ENCODE data around the gene NDUFS7. TPM values are rescaled to one million over a fixed set of nuclear protein-coding genes. Genes with fewer than 3 reads are reported as not detected.

Gene NDUFS7
- total and polyA plus RNA-seq, 9 of the 15 experiments (the other 6 are each of a cell fraction or from before 2014, with no cell fraction given) = 6.0 to 271 (median 60.6) TPM

- no TSS peak for BruUV-seq (replicated peaks)
- 85% methylated on average over 10 of the region's 10 CpGs for WGBS (ENCODE audit: insufficient coverage, low coverage, missing lambda C conversion rate)
- POLR2A ChIA-PET = interaction anchor here (0.5 to 1.9 kb wide), 4 partner anchors 8 to 315 kb away, joined by 3 to 6 read pairs (median 4); no protein-coding TSS in a partner anchor
Observed at GRCh38 chr19:1366296-1366695, 17.4 kb upstream of the NDUFS7 start.

More at GRCh38 chr19:1366296-1366695, 17.4 kb upstream of the NDUFS7 start:
- H4K20me1 ChIP-seq (replicated peaks; ENCODE audit: control insufficient read depth, insufficient read depth, low read length) = no peaks in the 10 kb centered on the region
- in situ Hi-C loops (cut with MboI) = no loop called here
- H3K9me1 ChIP-seq (ENCODE audit: control insufficient read depth, insufficient read depth, low read length) = no peaks in the 10 kb centered on the region
- intact Hi-C loops (cut with micrococcal nuclease) = no loop called here
- TF ChIP-seq ZFX (CRISPR knock-in tag; IDR thresholded peaks at IDR 0.05) = 0 out of 2 replicates have a peak, but pooled peaks have one; percentile 42
- no peak for TF ChIP-seq ZNF707 (CRISPR knock-in tag; conservative IDR thresholded peaks at IDR 0.05)
- 0 out of 2 replicates have a peak, but pooled peaks have one; percentile 8 for TF ChIP-seq VEZF1 (CRISPR knock-in tag; IDR thresholded peaks at IDR 0.05)
- DNase-seq (ENCODE audit: extremely low read depth in 1 of 4, low spot score in 3 of 4) (no peak), ATAC-seq (no peak; the same call in 2 of the 3 replicates), FAIRE-seq (no peak)
- no peaks in the 10 kb centered on the region for H3K9me3 ChIP-seq (replicated peaks; ENCODE audit: control insufficient read depth, insufficient read depth, low read depth, low read length)
- H3K4me1 ChIP-seq (replicated peaks in 1 of 2; ENCODE audit: control insufficient read depth in 2 of 2, insufficient read depth in 2 of 2, low read length in 2 of 2) = peaks cover 12 to 51% of the 10 kb centered on the region in 2 experiments
- peaks cover 92% of the 10 kb centered on the region for H3K36me3 ChIP-seq (ENCODE audit: control insufficient read depth, insufficient read depth, low read length)
- no peak overlapping the region; the same call in 1 of the 2 replicates for H3K4me2 ChIP-seq (ENCODE audit: insufficient read depth, low read length)
- no peak overlapping the region for H2AFZ ChIP-seq (ENCODE audit: low read depth, low read length)
- H3K27ac ChIP-seq (ENCODE audit: extremely low read depth, low read depth, low read length) = peak overlapping the region; percentile 40; the same call in 1 of the 3 replicates
- CTCF ChIA-PET (ENCODE audit: low intra/inter-chr PET ratio) = no interaction called here
- no peaks in the 10 kb centered on the region for H3K27me3 ChIP-seq (ENCODE audit: control insufficient read depth in 2 of 2, insufficient read depth in 2 of 2, low read length in 2 of 2)
- H3K9ac ChIP-seq (ENCODE audit: insufficient read depth in 1 of 2, low read depth in 2 of 2, low read length in 2 of 2) = peak overlapping the region in 1 of 2 experiments; percentile 88; a peak in 2 of 4 replicates
- no peak overlapping the region for H3K4me3 ChIP-seq
- H3K79me2 ChIP-seq (ENCODE audit: control insufficient read depth, insufficient read depth, low read length) = no peaks in the 10 kb centered on the region
